ENCODE measurements around the gene ENAM. TPM values are rescaled to one million over a fixed set of nuclear protein-coding genes. Genes with fewer than 3 reads are reported as not detected.

The ENAM gene
- total RNA-seq, 1 experiment from 2014 or later, result not detected

- intact Hi-C loops (cut with micrococcal nuclease; ENCODE audit: unreplicated experiment) (no loop called here), in situ Hi-C loops (cut with HindIII; ENCODE audit: low pct_unique_long_range_greater_than_20kb, low sequenced_read_pairs) (no loop called here)
- Histone ChIP-seq H3K4me3 (ENCODE audit: low read depth in 2 of 2, low read length in 2 of 2) (no peak overlapping the region), H3K27ac (ENCODE audit: low read length) (no peak overlapping the region), H3K9me3 (ENCODE audit: control insufficient read depth, insufficient read depth, low read depth, low read length) (no peaks in the 10 kb centered on the region), H3K36me3 (ENCODE audit: control insufficient read depth, insufficient read depth, low read length) (no peaks in the 10 kb centered on the region), H3K4me1 (ENCODE audit: control insufficient read depth, insufficient read depth, low read length) (no peaks in the 10 kb centered on the region), H3K27me3 (ENCODE audit: control insufficient read depth, insufficient read depth, low read length) (0 out of 2 replicates have a peak, but pooled peaks cover 2% of the 10 kb centered on the region)
- DNase-seq (ENCODE audit: low read depth, low spot score) (no peak), ATAC-seq (no peak)
- TF ChIP-seq REST (IDR thresholded peaks at IDR 0.05; ENCODE audit: insufficient read depth in 1 of 2, low read depth in 2 of 2, low read length in 1 of 2), result no peak
- no peak for TF ChIP-seq SIN3A (IDR thresholded peaks at IDR 0.05; ENCODE audit: borderline replicate concordance, insufficient read depth, low read depth, low read length)
- TF ChIP-seq, protein P1, sequence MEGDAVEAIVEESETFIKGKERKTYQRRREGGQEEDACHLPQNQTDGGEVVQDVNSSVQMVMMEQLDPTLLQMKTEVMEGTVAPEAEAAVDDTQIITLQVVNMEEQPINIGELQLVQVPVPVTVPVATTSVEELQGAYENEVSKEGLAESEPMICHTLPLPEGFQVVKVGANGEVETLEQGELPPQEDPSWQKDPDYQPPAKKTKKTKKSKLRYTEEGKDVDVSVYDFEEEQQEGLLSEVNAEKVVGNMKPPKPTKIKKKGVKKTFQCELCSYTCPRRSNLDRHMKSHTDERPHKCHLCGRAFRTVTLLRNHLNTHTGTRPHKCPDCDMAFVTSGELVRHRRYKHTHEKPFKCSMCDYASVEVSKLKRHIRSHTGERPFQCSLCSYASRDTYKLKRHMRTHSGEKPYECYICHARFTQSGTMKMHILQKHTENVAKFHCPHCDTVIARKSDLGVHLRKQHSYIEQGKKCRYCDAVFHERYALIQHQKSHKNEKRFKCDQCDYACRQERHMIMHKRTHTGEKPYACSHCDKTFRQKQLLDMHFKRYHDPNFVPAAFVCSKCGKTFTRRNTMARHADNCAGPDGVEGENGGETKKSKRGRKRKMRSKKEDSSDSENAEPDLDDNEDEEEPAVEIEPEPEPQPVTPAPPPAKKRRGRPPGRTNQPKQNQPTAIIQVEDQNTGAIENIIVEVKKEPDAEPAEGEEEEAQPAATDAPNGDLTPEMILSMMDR (IDR thresholded peaks at IDR 0.05), result no peak
- no peak for TF ChIP-seq TCF7L2 (IDR thresholded peaks at IDR 0.05; ENCODE audit: low read depth, low read length)
- no peak for TF ChIP-seq POLR2AphosphoS5 (IDR thresholded peaks at IDR 0.05; ENCODE audit: low read depth, low read length)
- no TSS peak for BruUV-seq (replicated peaks)
- ChIA-PET CTCF (no interaction called here), POLR2A (no interaction called here)
These were observed 46.2 kb downstream of the ENAM start for GRCh38 chr4:70674731-70675130.

DNA sequence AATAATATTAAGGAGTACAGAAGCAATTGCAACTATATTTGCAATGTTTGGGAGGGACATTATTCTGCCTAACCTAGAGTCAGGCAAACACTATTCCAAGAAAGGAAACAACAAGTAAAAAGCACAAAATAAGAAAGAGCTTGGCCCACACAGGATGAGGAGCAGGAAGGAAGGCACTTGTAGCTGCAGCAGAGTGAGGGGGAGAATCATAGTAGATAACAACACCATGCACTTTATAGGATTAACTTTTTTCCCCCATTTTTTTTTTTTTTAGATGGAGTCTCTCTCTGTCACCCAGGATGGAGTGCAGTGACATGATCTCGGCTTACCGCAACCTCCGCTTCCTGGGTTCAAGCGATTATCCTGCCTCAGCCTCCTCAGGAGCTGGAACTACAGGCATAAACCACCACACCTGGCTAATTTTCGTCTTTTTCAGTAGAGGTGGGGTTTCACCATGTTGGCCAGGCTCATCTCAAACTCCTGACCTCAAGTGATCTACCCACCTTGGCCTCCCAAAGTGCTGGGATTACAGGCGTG, 48.1 kb downstream of the ENAM start:
- Histone ChIP-seq H3K36me3 (ENCODE audit: control insufficient read depth, insufficient read depth, low read length) (no peaks in the 10 kb centered on the region), H3K27ac (ENCODE audit: low read length) (no peak overlapping the region), H3K9me3 (ENCODE audit: control insufficient read depth, insufficient read depth, low read depth, low read length) (no peaks in the 10 kb centered on the region), H3K27me3 (ENCODE audit: control insufficient read depth, insufficient read depth, low read length) (0 out of 2 replicates have a peak, but pooled peaks cover 2% of the 10 kb centered on the region), H3K4me1 (ENCODE audit: control insufficient read depth, insufficient read depth, low read length) (no peaks in the 10 kb centered on the region), H3K4me3 (ENCODE audit: low read depth in 2 of 2, low read length in 2 of 2) (no peak overlapping the region)
- intact Hi-C loops (cut with micrococcal nuclease; ENCODE audit: unreplicated experiment), result no loop called here
- POLR2A ChIA-PET, result no interaction called here
- CTCF ChIA-PET, result no interaction called here
- no peak for ATAC-seq
- DNase-seq (ENCODE audit: low read depth, low spot score), result no peak
- in situ Hi-C loops (cut with HindIII; ENCODE audit: low pct_unique_long_range_greater_than_20kb, low sequenced_read_pairs), result no loop called here
- TF ChIP-seq SIN3A (IDR thresholded peaks at IDR 0.05; ENCODE audit: borderline replicate concordance, insufficient read depth, low read depth, low read length), result no peak
- TF ChIP-seq REST (IDR thresholded peaks at IDR 0.05; ENCODE audit: insufficient read depth in 1 of 2, low read depth in 2 of 2, low read length in 1 of 2), result no peak
- TF ChIP-seq TCF7L2 (IDR thresholded peaks at IDR 0.05; ENCODE audit: low read depth, low read length), result no peak
- TF ChIP-seq, protein P1 (IDR thresholded peaks at IDR 0.05), result no peak
- no peak for TF ChIP-seq POLR2AphosphoS5 (IDR thresholded peaks at IDR 0.05; ENCODE audit: low read depth, low read length)
- BruUV-seq (replicated peaks), result no TSS peak

Measured in Panc1 (cell line).